Body of pancreas (tissue), 4 donors: Measurements from ENCODE around the gene NHERF1.

ENCODE experiments used
- CTCF ChIP-seq, 7 experiments: fragments of 450-650 bp in 4 of 7; fragments of 200-600 bp in 3 of 7; sonication (generic) in 3 of 7; IDR thresholded peaks; one replicate each; pipeline ENCODE4 v1.5.1; 2016 to 2019; ENCODE audit warnings: antibody characterized with exemption in 7 of 7
- POLR2A ChIP-seq, 3 donors: fragments of 450-650 bp; IDR thresholded peaks; one replicate each; pipeline ENCODE4 v1.6.1; 2016; ENCODE audit warnings: antibody characterized with exemption in 3 of 3, mild to moderate bottlenecking in 2 of 3

- TF ChIP-seq CTCF (IDR thresholded peaks at IDR 0.05), result no peak
- TF ChIP-seq POLR2A (IDR thresholded peaks at IDR 0.05), result no peak
Measured at GRCh38 chr17:74778960-74779359, 30.5 kb downstream of the NHERF1 start.
